ENCODE measurements around the gene IGF1R.

- no peak for TF ChIP-seq POLR2AphosphoS5 (IDR thresholded peaks at IDR 0.05; ENCODE audit: insufficient read depth in 1 of 2, low read depth in 1 of 2)
- TF ChIP-seq, protein P1, sequence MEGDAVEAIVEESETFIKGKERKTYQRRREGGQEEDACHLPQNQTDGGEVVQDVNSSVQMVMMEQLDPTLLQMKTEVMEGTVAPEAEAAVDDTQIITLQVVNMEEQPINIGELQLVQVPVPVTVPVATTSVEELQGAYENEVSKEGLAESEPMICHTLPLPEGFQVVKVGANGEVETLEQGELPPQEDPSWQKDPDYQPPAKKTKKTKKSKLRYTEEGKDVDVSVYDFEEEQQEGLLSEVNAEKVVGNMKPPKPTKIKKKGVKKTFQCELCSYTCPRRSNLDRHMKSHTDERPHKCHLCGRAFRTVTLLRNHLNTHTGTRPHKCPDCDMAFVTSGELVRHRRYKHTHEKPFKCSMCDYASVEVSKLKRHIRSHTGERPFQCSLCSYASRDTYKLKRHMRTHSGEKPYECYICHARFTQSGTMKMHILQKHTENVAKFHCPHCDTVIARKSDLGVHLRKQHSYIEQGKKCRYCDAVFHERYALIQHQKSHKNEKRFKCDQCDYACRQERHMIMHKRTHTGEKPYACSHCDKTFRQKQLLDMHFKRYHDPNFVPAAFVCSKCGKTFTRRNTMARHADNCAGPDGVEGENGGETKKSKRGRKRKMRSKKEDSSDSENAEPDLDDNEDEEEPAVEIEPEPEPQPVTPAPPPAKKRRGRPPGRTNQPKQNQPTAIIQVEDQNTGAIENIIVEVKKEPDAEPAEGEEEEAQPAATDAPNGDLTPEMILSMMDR (IDR thresholded peaks at IDR 0.05) = no peak
- TF ChIP-seq POLR2A (IDR thresholded peaks at IDR 0.05) = no peak
These were observed 33.7 kb upstream of the IGF1R start for GRCh38 chr15:98614681-98615080.
